ACHN (cell line): ENCODE data around the gene PHOSPHO1.

Experiments
- DNase-seq: peaks from one replicate; pipeline ENCODE4 v3.0.0-alpha.2; 2015
- in situ Hi-C: cut with HindIII; loops from 2 replicates; pipeline ENCODE4 v1.10.0; 2017; ENCODE audit warnings: low sequenced_read_pairs, low pct_ligation_motif_present, low pct_unique_long_range_greater_than_20kb

Gene PHOSPHO1

GRCh38 chr17:49224198-49224996 is 6.2 kb downstream of the PHOSPHO1 start:
- in situ Hi-C loops: no loop called here
- no peak for DNase-seq

GRCh38 chr17:49223517-49224197 is 6.9 kb downstream of the PHOSPHO1 start:
- DNase-seq: peak; percentile 51
- in situ Hi-C loops: no loop called here

- in situ Hi-C loops: no loop called here
- DNase-seq: no peak
Measured at GRCh38 chr17:49223168-49223516, 7.4 kb downstream of the PHOSPHO1 start.

GRCh38 chr17:49219987-49220386 is 10.6 kb downstream of the PHOSPHO1 start:
- no peak for DNase-seq
- in situ Hi-C loops: no loop called here

GRCh38 chr17:49218941-49219913 is 11.4 kb downstream of the PHOSPHO1 start:
- DNase-seq: no peak
- in situ Hi-C loops: no loop called here

GRCh38 chr17:49217651-49218413 is 12.8 kb downstream of the PHOSPHO1 start:
- no peak for DNase-seq
- in situ Hi-C loops: no loop called here

- no peak for DNase-seq
- in situ Hi-C loops: no loop called here
Measured at GRCh38 chr17:49216953-49217650, 13.5 kb downstream of the PHOSPHO1 start.

GRCh38 chr17:49216482-49216881 is 14.1 kb downstream of the PHOSPHO1 start:
- no peak for DNase-seq
- in situ Hi-C loops: no loop called here

GRCh38 chr17:49214676-49215360 is 15.8 kb downstream of the PHOSPHO1 start:
- in situ Hi-C loops: no loop called here
- DNase-seq: no peak

- in situ Hi-C loops: no loop called here
- DNase-seq: no peak
Measured at GRCh38 chr17:49213847-49214246, 16.7 kb downstream of the PHOSPHO1 start.

GRCh38 chr17:49213399-49213798 is 17.2 kb downstream of the PHOSPHO1 start:
- in situ Hi-C loops: no loop called here
- DNase-seq: no peak

GRCh38 chr17:49210158-49211029 is 20.2 kb downstream of the PHOSPHO1 start, which contains the start of the genes ABI3 and GNGT2:
Gene ABI3 (plus strand): TSS chr17:49210707. CDS start chr17:49210725, 18 bp downstream.
Gene GNGT2 (minus strand): TSS chr17:49210574. CDS start chr17:49207422, 3,152 bp downstream.
- DNase-seq: no peak
- in situ Hi-C loops: no loop called here

- in situ Hi-C loops: no loop called here
- DNase-seq: no peak
Measured at GRCh38 chr17:49209061-49209571, 21.5 kb downstream of the PHOSPHO1 start.

- DNase-seq: no peak
- in situ Hi-C loops: no loop called here
Measured at GRCh38 chr17:49204516-49204915, 26.1 kb downstream of the PHOSPHO1 start.

GRCh38 chr17:49203796-49204195 is 26.8 kb downstream of the PHOSPHO1 start:
- in situ Hi-C loops: no loop called here

GRCh38 chr17:49201481-49201927 is 29.1 kb downstream of the PHOSPHO1 start:
- in situ Hi-C loops: no loop called here
- no peak for DNase-seq

More at GRCh38 chr17:49203796-49204195, 26.8 kb downstream of the PHOSPHO1 start:
- DNase-seq: no peak
